Nephron (organoid): Measurements from ENCODE around the gene OSBPL7.

Experiments used
- H3K27ac Mint-ChIP-seq, 3 experiments: 2 replicates each; pipeline ENCODE4 v1.8.0; 2020; ENCODE audit warnings: mixed read lengths in 3 of 3, mild to moderate bottlenecking in 2 of 3, moderate library complexity in 1 of 3
- H3K27me3 Mint-ChIP-seq: 2 replicates; pipeline ENCODE4 v1.8.0; 2021; ENCODE audit warnings: low read depth, mild to moderate bottlenecking, moderate library complexity, mixed read lengths
- H3K36me3 Mint-ChIP-seq: 2 replicates; pipeline ENCODE4 v1.8.0; 2020; ENCODE audit warnings: low read depth, mixed read lengths
- H3K4me1 Mint-ChIP-seq: 2 replicates; pipeline ENCODE4 v1.8.0; 2020; ENCODE audit warnings: mixed read lengths
- H3K4me3 Mint-ChIP-seq, 3 experiments: 2 replicates each; pipeline ENCODE4 v1.8.0; 2020; ENCODE audit warnings: mild to moderate bottlenecking in 3 of 3, mixed read lengths in 3 of 3, moderate library complexity in 2 of 3
- H3K9me3 Mint-ChIP-seq: 2 replicates; pipeline ENCODE4 v1.8.0; 2020; ENCODE audit warnings: mixed read lengths
- TF ChIP-seq, protein P1 (sequence below), 3 experiments: fragments of 200-600 bp; sonication (generic); IDR thresholded peaks; one replicate each; pipeline ENCODE4 v1.5.0; 2021; ENCODE audit warnings: antibody characterized with exemption in 3 of 3; ENCODE audit not compliant: unreplicated experiment in 3 of 3

OSBPL7 gene

DNA sequence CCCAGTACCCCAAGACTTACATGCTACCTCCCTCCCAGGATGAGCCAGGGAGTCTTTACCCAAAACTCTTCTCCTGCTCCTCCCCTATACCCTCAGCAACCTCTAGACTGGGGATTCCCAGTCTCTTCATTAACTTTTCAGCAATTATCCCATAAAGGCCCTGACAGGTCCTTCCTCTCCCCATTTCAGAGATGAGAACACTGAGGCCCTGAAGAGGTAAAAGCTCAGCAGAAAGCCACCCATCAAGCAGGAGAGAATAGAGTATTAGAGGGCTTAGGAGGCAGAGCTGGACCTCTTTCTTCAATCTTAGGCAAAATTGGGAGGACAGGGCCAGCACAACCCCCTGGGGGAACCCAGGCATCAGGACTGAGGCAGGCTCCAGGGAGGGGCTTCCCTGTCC is 35.2 kb upstream of the OSBPL7 start:
- Mint-ChIP-seq H3K27ac (no peak overlapping the region), H3K27me3 (peaks cover 84% of the 10 kb centered on the region), H3K36me3 (peaks cover 4% of the 10 kb centered on the region), H3K4me1 (peaks cover 16% of the 10 kb centered on the region), H3K9me3 (no peaks in the 10 kb centered on the region), H3K4me3 (no peak overlapping the region)
- TF ChIP-seq, protein P1, sequence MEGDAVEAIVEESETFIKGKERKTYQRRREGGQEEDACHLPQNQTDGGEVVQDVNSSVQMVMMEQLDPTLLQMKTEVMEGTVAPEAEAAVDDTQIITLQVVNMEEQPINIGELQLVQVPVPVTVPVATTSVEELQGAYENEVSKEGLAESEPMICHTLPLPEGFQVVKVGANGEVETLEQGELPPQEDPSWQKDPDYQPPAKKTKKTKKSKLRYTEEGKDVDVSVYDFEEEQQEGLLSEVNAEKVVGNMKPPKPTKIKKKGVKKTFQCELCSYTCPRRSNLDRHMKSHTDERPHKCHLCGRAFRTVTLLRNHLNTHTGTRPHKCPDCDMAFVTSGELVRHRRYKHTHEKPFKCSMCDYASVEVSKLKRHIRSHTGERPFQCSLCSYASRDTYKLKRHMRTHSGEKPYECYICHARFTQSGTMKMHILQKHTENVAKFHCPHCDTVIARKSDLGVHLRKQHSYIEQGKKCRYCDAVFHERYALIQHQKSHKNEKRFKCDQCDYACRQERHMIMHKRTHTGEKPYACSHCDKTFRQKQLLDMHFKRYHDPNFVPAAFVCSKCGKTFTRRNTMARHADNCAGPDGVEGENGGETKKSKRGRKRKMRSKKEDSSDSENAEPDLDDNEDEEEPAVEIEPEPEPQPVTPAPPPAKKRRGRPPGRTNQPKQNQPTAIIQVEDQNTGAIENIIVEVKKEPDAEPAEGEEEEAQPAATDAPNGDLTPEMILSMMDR (IDR thresholded peaks at IDR 0.05; ENCODE audit: unreplicated experiment in 3 of 3) = no peak

- H3K4me3 Mint-ChIP-seq = peak overlapping the region in 1 of 3 experiments; percentile 13
- TF ChIP-seq, protein P1 (IDR thresholded peaks at IDR 0.05; ENCODE audit: unreplicated experiment in 3 of 3) = no peak
- H3K27me3 Mint-ChIP-seq = peaks cover 89% of the 10 kb centered on the region
- H3K36me3 Mint-ChIP-seq = peaks cover 4% of the 10 kb centered on the region
- no peaks in the 10 kb centered on the region for H3K9me3 Mint-ChIP-seq
- peaks cover 16% of the 10 kb centered on the region for H3K4me1 Mint-ChIP-seq
- H3K27ac Mint-ChIP-seq = no peak overlapping the region
Observed at GRCh38 chr17:47855737-47856136, 34.1 kb upstream of the OSBPL7 start.

- Mint-ChIP-seq H3K4me3 (peak overlapping the region; percentile 22 to 31 (median 26)), H3K36me3 (no peaks in the 10 kb centered on the region), H3K9me3 (no peaks in the 10 kb centered on the region), H3K27ac (peak overlapping the region in 1 of 3 experiments; percentile 7), H3K27me3 (peaks cover 94% of the 10 kb centered on the region), H3K4me1 (peaks cover 16% of the 10 kb centered on the region)
- TF ChIP-seq, protein P1 (IDR thresholded peaks at IDR 0.05; ENCODE audit: unreplicated experiment in 3 of 3) = no peak
Observed at GRCh38 chr17:47853616-47854015, 32.0 kb upstream of the OSBPL7 start.

- H3K27me3 Mint-ChIP-seq = peaks cover 98% of the 10 kb centered on the region
- TF ChIP-seq, protein P1 (IDR thresholded peaks at IDR 0.05; ENCODE audit: unreplicated experiment in 3 of 3) = no peak
Observed at GRCh38 chr17:47852113-47852949, 30.7 kb upstream of the OSBPL7 start.

DNA sequence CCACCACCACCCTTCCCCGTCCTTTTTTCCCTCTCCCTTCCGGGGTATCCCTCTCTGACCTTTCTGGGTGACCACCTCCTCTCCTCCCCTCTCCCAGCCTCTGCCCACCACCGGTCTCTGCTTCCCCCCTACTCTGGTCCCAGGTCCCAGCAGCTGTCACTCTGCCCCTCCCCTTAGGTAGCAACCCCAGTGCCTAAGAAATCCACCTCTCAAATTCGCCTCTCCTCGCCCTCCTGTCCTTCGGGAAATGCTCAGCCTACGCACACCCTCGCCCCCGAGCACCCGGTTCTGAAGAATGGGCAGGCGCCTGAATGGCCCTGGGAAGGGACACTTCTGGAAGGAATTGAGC is 30.1 kb upstream of the OSBPL7 start:
- Mint-ChIP-seq H3K4me3 (peak overlapping the region; percentile 71 to 78 (median 74)), H3K36me3 (no peaks in the 10 kb centered on the region), H3K4me1 (peaks cover 16% of the 10 kb centered on the region), H3K27me3 (peaks cover 99% of the 10 kb centered on the region), H3K9me3 (no peaks in the 10 kb centered on the region), H3K27ac (no peak overlapping the region)
- TF ChIP-seq, protein P1 (IDR thresholded peaks at IDR 0.05; ENCODE audit: unreplicated experiment in 3 of 3) = no peak

More at GRCh38 chr17:47852113-47852949, 30.7 kb upstream of the OSBPL7 start:
- peaks cover 16% of the 10 kb centered on the region for H3K4me1 Mint-ChIP-seq
- H3K4me3 Mint-ChIP-seq = peak overlapping the region; percentile 71 to 78 (median 74)
- H3K27ac Mint-ChIP-seq = peak overlapping the region in 1 of 3 experiments; percentile 28
- H3K36me3 Mint-ChIP-seq = no peaks in the 10 kb centered on the region
- no peaks in the 10 kb centered on the region for H3K9me3 Mint-ChIP-seq
